Stimulated activated CD8-positive, alpha-beta memory T cell treated with anti-CD3 and anti-CD28 coated beads, Interleukin-15, amount 100 ng/mL, for 1 hour (primary cell): ENCODE data around the gene PREX1.
"Not testable (repeated sequence)": the region's sequence is repeated elsewhere in the genome, so short reads cannot be mapped to it uniquely, and the experiment has no call there.

Experiments used
- DNase-seq: peaks from one replicate; pipeline ENCODE4 v3.0.0-alpha.2; 2020; ENCODE audit warnings: low read depth

Gene PREX1

GRCh38 chr20:48604426-48604825 lies 223.4 kb downstream of the PREX1 start:
- DNase-seq: no peak

- no peak for DNase-seq
Observed at GRCh38 chr20:48603819-48604405, 223.9 kb downstream of the PREX1 start.

- no peak for DNase-seq
Observed at GRCh38 chr20:48603116-48603818, 224.5 kb downstream of the PREX1 start.

GRCh38 chr20:48601798-48602197 lies 226.0 kb downstream of the PREX1 start:
- no peak for DNase-seq

- DNase-seq: no peak
Observed at GRCh38 chr20:48600470-48600945, 227.3 kb downstream of the PREX1 start.

GRCh38 chr20:48599748-48600469 lies 227.9 kb downstream of the PREX1 start:
- no peak for DNase-seq

- DNase-seq: no peak
Observed at GRCh38 chr20:48599106-48599747, 228.6 kb downstream of the PREX1 start.

GRCh38 chr20:48598303-48598941 lies 229.4 kb downstream of the PREX1 start:
- not testable (repeated sequence) for DNase-seq

GRCh38 chr20:48597521-48598302 lies 230.1 kb downstream of the PREX1 start:
- no peak for DNase-seq

- DNase-seq: no peak
Observed at GRCh38 chr20:48596334-48596898, 231.4 kb downstream of the PREX1 start.

- no peak for DNase-seq
Observed at GRCh38 chr20:48595495-48596333, 232.1 kb downstream of the PREX1 start.

- no peak for DNase-seq
Observed at GRCh38 chr20:48594533-48594932, 233.3 kb downstream of the PREX1 start.

- no peak for DNase-seq
Observed at GRCh38 chr20:48592107-48592940, 235.5 kb downstream of the PREX1 start.

- DNase-seq: no peak
Observed at GRCh38 chr20:48586730-48587129, 241.1 kb downstream of the PREX1 start.

- no peak for DNase-seq
Observed at GRCh38 chr20:48585061-48585870, 242.5 kb downstream of the PREX1 start.

- DNase-seq: no peak
Observed at GRCh38 chr20:48584391-48585060, 243.3 kb downstream of the PREX1 start.

GRCh38 chr20:48583801-48584200 lies 244.0 kb downstream of the PREX1 start:
- DNase-seq: no peak

- no peak for DNase-seq
Observed at GRCh38 chr20:48583171-48583570, 244.6 kb downstream of the PREX1 start.
